Peyer's patch (tissue), 4 donors: ENCODE results near the gene RSPH3.

Source experiments
- POLR2A ChIP-seq, 2 donors: fragments of 450-650 bp; IDR thresholded peaks; one replicate each; pipeline ENCODE4 v1.5.1; 2017; ENCODE audit warnings: antibody characterized with exemption in 2 of 2, mild to moderate bottlenecking in 2 of 2, moderate library complexity in 2 of 2
- TF ChIP-seq, protein P1 (sequence below), 6 experiments: fragments of 450-650 bp in 4 of 6; fragments of 200-600 bp in 2 of 6; sonication (generic) in 1 of 6; IDR thresholded peaks; one replicate each; pipeline ENCODE4 v1.5.1; 2017 to 2019; ENCODE audit warnings: antibody characterized with exemption in 6 of 6, mild to moderate bottlenecking in 3 of 6, moderate library complexity in 1 of 6

GRCh38 chr6:158942349-158942748 lies 57.7 kb downstream of the RSPH3 start:
- no peak for TF ChIP-seq POLR2A (IDR thresholded peaks at IDR 0.05)
- TF ChIP-seq, protein P1, sequence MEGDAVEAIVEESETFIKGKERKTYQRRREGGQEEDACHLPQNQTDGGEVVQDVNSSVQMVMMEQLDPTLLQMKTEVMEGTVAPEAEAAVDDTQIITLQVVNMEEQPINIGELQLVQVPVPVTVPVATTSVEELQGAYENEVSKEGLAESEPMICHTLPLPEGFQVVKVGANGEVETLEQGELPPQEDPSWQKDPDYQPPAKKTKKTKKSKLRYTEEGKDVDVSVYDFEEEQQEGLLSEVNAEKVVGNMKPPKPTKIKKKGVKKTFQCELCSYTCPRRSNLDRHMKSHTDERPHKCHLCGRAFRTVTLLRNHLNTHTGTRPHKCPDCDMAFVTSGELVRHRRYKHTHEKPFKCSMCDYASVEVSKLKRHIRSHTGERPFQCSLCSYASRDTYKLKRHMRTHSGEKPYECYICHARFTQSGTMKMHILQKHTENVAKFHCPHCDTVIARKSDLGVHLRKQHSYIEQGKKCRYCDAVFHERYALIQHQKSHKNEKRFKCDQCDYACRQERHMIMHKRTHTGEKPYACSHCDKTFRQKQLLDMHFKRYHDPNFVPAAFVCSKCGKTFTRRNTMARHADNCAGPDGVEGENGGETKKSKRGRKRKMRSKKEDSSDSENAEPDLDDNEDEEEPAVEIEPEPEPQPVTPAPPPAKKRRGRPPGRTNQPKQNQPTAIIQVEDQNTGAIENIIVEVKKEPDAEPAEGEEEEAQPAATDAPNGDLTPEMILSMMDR (IDR thresholded peaks at IDR 0.05) = no peak
